ENCODE data around the gene TENM3.

GRCh38 chr4:182741054-182741453 is 497.9 kb downstream of the TENM3 start:
- TF ChIP-seq ESRRG (CRISPR knock-in tag; IDR thresholded peaks at IDR 0.05) (no peak), CREB5 (CRISPR knock-in tag; IDR thresholded peaks at IDR 0.05; ENCODE audit: low read depth) (no peak), RARB (CRISPR knock-in tag; IDR thresholded peaks at IDR 0.05) (no peak), ZFP3 (CRISPR knock-in tag; IDR thresholded peaks at IDR 0.05) (no peak), PATZ1 (CRISPR knock-in tag; IDR thresholded peaks at IDR 0.05; ENCODE audit: borderline replicate concordance) (no peak), CSDC2 (CRISPR knock-in tag; IDR thresholded peaks at IDR 0.05) (no peak), SNAI2 (CRISPR knock-in tag; IDR thresholded peaks at IDR 0.05) (no peak)
